IPS-11a (cell line): ENCODE measurements around the gene TASP1.
"Not testable (repeated sequence)": the region's sequence is repeated elsewhere in the genome, so short reads cannot be mapped to it uniquely, and the experiment has no call there.

ENCODE experiments used
- H3K4me3 ChIP-seq: one replicate; pipeline ENCODE4 v1.5.1; 2013; ENCODE audit warnings: low read depth, low read length, control low read depth

TASP1 gene

DNA sequence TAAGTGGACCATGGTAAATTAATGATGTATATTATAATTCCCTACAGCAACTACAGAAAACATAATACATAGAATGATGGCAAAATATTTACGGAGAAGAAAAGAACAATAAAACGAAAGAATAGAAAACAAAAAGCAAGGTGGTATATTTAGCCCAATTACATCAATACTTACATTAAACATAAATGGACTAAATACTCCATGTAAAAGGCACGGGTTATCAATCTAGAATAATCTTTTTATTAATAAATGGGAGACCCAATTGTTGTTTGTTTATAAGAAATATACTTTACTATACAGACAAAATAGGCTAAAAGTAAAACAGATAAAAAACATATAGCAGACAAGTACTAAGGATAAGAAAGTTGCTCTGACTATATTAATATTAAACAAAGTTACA, 137.2 kb downstream of the TASP1 start:
- H3K4me3 ChIP-seq = no peak overlapping the region

- no peak overlapping the region for H3K4me3 ChIP-seq
Measured at GRCh38 chr20:13494019-13494418, 144.7 kb downstream of the TASP1 start.

GRCh38 chr20:13493143-13493542, 145.6 kb downstream of the TASP1 start:
- no peak overlapping the region for H3K4me3 ChIP-seq

GRCh38 chr20:13492001-13492481, 146.7 kb downstream of the TASP1 start:
- H3K4me3 ChIP-seq = no peak overlapping the region

DNA sequence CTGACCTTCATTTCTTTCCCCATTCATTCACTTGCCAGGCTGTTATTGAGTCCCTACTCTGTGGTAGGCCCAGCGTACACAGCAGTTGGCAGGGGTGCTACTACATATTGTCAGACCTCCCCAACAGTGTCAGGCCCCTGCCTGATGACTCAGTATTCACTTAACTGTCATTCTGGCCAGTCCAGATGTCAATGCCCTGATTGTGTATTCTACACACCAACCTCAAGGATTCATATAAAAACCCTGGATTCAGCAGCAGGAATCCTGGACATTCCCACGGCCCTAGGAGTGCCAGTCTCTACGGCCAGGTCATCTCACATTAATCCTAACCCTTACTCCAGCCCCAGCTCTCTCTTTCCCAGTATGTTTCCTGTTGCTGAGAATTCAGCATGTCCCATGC, 151.5 kb downstream of the TASP1 start:
- no peak overlapping the region for H3K4me3 ChIP-seq

- no peak overlapping the region for H3K4me3 ChIP-seq
Measured at GRCh38 chr20:13486694-13487093, 152.0 kb downstream of the TASP1 start.

- no peak overlapping the region for H3K4me3 ChIP-seq
Measured at GRCh38 chr20:13485576-13485975, 153.2 kb downstream of the TASP1 start.

DNA sequence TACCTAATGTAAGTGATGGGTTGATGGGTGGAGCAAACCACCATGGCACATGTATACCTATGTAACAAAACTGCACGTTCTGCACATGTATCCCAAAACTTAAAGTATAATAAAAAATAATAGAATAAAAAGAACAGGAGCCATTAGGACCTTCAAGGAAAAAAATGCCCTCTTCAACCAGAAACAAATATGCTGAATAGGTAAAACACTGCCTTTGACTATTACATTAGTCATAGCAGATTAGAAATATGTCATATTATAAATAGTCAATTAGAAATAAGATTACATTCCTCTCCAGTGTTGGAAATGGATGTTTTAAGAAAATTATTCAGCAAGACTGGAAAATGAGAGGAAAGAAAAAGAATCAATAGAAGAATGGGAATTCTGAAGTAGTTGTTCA, 153.7 kb downstream of the TASP1 start:
- H3K4me3 ChIP-seq = not testable (repeated sequence)

- H3K4me3 ChIP-seq = not testable (repeated sequence)
Measured at GRCh38 chr20:13483472-13483871, 155.3 kb downstream of the TASP1 start.

DNA sequence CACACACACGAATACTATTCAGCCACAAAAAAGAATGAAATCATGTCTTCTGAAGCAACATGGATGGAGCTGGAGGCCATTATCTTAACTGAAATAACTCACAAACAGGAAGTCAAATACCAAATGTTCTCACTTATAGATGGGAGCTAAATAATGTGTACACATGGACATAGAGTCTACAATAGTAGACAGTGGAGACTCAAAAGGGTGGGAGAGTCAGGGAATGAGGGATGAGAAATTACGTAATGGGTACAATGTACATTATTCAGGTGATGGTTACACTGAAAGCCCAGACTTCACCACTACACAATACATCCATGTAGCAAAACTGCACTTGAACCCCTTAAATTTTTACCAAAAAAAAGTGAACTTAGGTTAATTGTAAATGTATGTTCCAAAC, 160.4 kb downstream of the TASP1 start:
- no peak overlapping the region for H3K4me3 ChIP-seq

DNA sequence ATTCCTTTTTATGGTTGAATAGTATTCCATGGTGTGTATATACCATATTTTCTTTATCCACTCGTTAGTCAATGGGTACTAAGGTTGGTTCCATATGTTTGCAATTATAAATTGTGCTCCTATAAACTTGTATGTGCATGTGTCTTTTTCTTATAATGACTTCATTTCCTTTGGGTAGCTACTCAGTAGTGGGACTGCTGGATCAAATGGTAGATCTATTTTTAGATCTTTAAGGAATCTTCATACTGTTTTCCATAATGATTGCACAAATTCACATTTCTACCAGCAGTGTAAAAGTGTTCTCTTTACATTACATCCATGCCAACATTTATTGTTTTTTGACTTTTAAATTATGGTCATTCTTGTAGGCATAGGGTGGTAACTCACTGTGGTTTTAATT, 164.3 kb downstream of the TASP1 start:
- H3K4me3 ChIP-seq = no peak overlapping the region

GRCh38 chr20:13469262-13469661, 169.5 kb downstream of the TASP1 start:
- H3K4me3 ChIP-seq = no peak overlapping the region

DNA sequence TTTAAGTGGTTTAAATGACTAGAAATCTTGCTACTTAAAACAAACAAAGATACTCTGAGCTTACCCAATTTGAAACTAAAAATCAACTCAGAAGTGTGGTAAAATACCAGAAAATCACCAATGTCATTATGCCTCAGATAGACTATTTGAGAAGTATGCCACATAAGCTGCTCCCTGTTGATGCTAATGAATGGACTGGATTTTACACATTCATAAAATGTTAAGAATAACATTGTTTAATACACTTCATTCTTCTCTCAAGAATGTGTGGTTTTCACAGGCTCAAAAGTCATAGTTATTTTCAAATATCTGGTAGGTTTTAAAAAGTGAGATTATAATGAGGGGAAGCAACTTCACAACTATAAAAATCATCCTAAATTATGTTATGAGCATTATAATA, 170.6 kb downstream of the TASP1 start:
- H3K4me3 ChIP-seq = no peak overlapping the region

DNA sequence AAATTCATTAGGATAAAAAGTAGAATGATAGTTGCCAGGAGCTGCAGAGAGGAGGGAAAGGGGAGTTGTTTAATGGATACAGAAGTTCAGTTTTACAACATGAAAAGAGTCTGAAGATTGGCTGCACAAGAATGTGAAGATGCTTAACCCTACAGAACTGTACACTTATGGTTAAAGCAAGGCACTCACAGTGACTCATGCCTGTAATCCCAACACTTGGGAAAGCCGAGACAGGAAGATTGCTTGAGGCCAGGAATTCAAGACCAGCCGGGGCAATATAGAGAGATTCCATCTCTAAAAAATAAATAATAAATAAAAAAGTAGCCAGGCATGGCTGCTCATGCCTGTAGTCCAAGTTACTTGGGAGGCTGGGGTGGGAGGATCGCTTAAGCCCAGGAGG, 174.0 kb downstream of the TASP1 start:
- no peak overlapping the region for H3K4me3 ChIP-seq

DNA sequence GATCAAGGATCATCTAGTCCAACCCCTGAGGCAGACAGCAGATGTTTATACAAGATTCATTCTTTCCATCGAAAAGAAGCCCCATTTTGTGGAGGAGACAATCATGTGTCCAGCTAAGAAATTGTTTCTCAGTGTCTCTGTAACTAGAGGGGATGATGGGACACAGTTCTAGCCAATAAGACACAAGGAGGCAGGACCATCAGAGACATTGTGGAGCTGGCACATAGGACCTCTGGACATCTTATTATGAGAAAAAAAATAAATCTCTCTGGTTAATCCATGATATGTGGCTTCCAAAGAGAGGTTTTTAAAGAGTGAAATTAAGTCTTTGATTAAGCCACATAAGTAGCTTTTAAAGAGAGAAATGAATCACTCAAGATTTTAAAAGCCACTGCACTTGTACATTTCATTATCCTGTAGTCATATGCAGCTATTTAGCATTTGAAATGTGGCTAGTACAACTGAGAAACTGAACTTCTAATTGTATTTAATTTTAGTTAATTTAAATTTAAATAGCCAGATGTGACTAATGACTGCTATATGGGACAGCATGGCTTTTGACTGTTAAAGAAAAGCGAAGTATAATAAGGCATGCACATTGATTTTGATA, 176.8 kb downstream of the TASP1 start:
- H3K4me3 ChIP-seq = no peak overlapping the region

GRCh38 chr20:13458860-13459451, 179.8 kb downstream of the TASP1 start:
- no peak overlapping the region for H3K4me3 ChIP-seq

DNA sequence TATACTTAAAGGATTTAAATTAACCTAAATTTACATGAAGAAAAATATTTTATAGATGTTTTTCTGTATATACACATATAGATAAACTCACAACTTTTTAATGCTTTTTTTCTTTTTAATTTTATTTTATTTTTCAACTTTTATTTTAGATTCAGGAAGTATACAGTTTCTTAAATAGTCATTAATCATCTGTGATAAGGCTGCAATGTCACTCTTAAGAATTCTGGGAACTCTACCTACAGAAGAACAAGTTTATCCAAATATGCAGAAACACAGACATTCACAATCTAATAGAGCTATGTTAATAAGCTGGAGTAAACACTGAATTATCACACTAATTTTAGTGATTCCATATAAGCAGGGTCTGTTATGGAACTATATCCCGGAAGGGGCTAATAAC, 181.2 kb downstream of the TASP1 start:
- H3K4me3 ChIP-seq = no peak overlapping the region

DNA sequence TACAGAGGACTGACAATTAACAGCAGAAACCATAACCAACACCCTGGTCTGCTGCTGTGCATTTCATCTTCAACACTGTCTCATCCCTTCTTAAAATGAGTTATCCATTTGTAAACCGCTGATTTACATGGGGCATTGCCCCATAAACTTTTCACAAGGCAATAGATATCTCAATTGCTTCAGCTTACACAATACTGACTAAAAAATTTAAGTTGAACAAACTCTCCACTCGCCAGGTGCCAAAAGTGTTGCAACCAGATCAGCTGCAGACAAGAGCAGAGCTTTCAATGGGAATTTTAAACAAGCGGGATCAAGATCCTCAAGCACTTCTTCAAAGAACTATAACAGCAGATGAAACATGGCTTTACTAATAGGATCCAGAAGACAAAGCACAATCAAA, 183.0 kb downstream of the TASP1 start:
- H3K4me3 ChIP-seq = no peak overlapping the region

GRCh38 chr20:13453367-13453766, 185.4 kb downstream of the TASP1 start:
- H3K4me3 ChIP-seq = no peak overlapping the region

GRCh38 chr20:13452470-13453124, 186.1 kb downstream of the TASP1 start:
- H3K4me3 ChIP-seq = no peak overlapping the region

DNA sequence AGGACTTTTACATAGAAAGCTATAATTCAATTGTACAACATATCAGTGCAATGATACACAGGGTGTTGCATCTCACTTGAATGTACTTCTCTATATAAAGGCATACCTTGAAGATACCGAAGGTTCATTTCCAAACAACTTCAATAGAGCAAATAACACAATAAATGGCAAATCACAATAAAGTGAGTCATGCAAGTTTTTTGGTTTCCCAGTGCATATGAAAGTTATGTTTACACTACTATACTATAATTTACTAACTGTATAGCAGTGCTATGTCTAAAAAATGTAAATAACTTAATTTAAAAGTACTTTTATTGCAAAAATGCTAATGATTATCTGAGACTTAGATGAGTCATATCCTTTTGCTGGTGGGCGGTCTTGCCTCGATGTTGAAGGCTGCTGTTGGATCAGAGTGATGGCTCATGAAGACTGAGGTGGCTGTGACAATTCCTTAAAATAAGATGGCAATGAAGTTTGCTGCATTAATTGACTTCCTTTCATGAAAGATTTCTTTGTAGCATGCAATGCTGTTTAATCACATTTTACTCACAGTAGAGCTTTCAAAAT, 188.8 kb downstream of the TASP1 start:
- no peak overlapping the region for H3K4me3 ChIP-seq
